ENCODE measurements around the gene LRRC49. TPM values are rescaled to one million over a fixed set of nuclear protein-coding genes. Genes with fewer than 3 reads are reported as not detected.

Gene LRRC49
- total and polyA plus RNA-seq, 11 donors = 13.3 to 123 (median 60.3) TPM

- peak overlapping the region in 11 of 12 donors; percentile 69 to 97 (median 82) for H3K4me3 ChIP-seq
- intact Hi-C loops (cut with DNase I) = no loop called here
- H3K27me3 ChIP-seq = peaks cover 0 to 16% (median 0%) of the 10 kb centered on the region in 9 donors
- DNase-seq (no peak), ATAC-seq (peak in 3 of 4 donors; percentile 2 to 21 (median 4))
- no peaks in the 10 kb centered on the region for H3K9me3 ChIP-seq
- H3K27ac ChIP-seq = peak overlapping the region; percentile 75 to 96 (median 90)
- H3K36me3 ChIP-seq = peaks cover 0 to 18% (median 3%) of the 10 kb centered on the region in 9 donors
- TF ChIP-seq, protein P1, sequence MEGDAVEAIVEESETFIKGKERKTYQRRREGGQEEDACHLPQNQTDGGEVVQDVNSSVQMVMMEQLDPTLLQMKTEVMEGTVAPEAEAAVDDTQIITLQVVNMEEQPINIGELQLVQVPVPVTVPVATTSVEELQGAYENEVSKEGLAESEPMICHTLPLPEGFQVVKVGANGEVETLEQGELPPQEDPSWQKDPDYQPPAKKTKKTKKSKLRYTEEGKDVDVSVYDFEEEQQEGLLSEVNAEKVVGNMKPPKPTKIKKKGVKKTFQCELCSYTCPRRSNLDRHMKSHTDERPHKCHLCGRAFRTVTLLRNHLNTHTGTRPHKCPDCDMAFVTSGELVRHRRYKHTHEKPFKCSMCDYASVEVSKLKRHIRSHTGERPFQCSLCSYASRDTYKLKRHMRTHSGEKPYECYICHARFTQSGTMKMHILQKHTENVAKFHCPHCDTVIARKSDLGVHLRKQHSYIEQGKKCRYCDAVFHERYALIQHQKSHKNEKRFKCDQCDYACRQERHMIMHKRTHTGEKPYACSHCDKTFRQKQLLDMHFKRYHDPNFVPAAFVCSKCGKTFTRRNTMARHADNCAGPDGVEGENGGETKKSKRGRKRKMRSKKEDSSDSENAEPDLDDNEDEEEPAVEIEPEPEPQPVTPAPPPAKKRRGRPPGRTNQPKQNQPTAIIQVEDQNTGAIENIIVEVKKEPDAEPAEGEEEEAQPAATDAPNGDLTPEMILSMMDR (IDR thresholded peaks at IDR 0.05) = peak in 4 of 12 donors; percentile 21 to 38 (median 26)
- no peak for TF ChIP-seq POLR2A (IDR thresholded peaks at IDR 0.05)
- WGBS, 4 donors = 38 to 55% (median 50%) methylated on average over 4 of the region's 4 CpGs
- H3K4me1 ChIP-seq = peaks cover 0 to 62% (median 24%) of the 10 kb centered on the region in 12 donors
Observed at GRCh38 chr15:70854666-70854976, 38.0 kb upstream of the LRRC49 start.

DNA sequence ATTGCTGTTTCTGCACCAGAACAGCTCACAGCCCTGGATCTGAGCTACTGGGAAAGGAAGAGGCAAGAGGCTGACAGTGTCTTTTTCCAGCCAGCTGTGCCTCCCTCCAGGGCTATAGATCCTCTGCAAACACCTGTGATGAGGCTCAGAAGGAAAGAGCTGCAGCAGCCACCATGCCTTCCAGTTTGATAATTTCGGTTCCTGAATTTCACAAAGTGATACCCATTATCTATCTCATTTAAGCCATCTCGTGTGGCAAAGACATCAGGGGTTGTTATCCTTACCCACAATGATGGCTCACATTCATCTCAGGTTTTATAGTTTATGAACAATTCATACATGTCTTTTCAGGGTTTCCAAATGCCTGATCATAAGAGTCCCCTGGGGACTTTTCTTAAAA is 36.9 kb upstream of the LRRC49 start:
- Histone ChIP-seq H3K4me1 (peaks cover 0 to 56% (median 24%) of the 10 kb centered on the region in 12 donors), H3K36me3 (peaks cover 0 to 10% (median 2%) of the 10 kb centered on the region in 9 donors), H3K4me3 (no peak overlapping the region), H3K27me3 (peaks cover 0 to 16% (median 0%) of the 10 kb centered on the region in 9 donors), H3K27ac (peak overlapping the region in 10 of 12 donors; percentile 69 to 96 (median 88)), H3K9me3 (no peaks in the 10 kb centered on the region)
- no peak for ATAC-seq
- 79 to 96% (median 89%) methylated on average over 2 of the region's 2 CpGs for WGBS, 4 donors
- DNase-seq = no peak
- TF ChIP-seq, protein P1 (IDR thresholded peaks at IDR 0.05) = no peak
- no peak for TF ChIP-seq POLR2A (IDR thresholded peaks at IDR 0.05)
- intact Hi-C loops (cut with DNase I) = no loop called here

- peaks cover 0 to 4% (median 0%) of the 10 kb centered on the region in 9 donors for H3K36me3 ChIP-seq
- peak overlapping the region in 1 of 12 donors; percentile 9 for H3K4me3 ChIP-seq
- 60 to 73% (median 68%) methylated on average over 7 of the region's 7 CpGs for WGBS, 4 donors
- intact Hi-C loops (cut with DNase I) = no loop called here
- ATAC-seq = no peak
- H3K27me3 ChIP-seq = peaks cover 0 to 16% (median 0%) of the 10 kb centered on the region in 9 donors
- no peaks in the 10 kb centered on the region for H3K9me3 ChIP-seq
- peak overlapping the region in 11 of 12 donors; percentile 48 to 96 (median 71) for H3K27ac ChIP-seq
- DNase-seq = no peak
- H3K4me1 ChIP-seq = peaks cover 0 to 50% (median 24%) of the 10 kb centered on the region in 12 donors
- TF ChIP-seq, protein P1 (IDR thresholded peaks at IDR 0.05) = no peak
- TF ChIP-seq POLR2A (IDR thresholded peaks at IDR 0.05) = no peak
Observed at GRCh38 chr15:70856177-70856883, 36.3 kb upstream of the LRRC49 start.

GRCh38 chr15:70856884-70857561 is 35.6 kb upstream of the LRRC49 start:
- Histone ChIP-seq H3K27ac (peak overlapping the region in 11 of 12 donors; percentile 48 to 96 (median 71)), H3K27me3 (peaks cover 0 to 16% (median 0%) of the 10 kb centered on the region in 9 donors), H3K4me1 (peaks cover 0 to 44% (median 23%) of the 10 kb centered on the region in 12 donors), H3K4me3 (peak overlapping the region in 1 of 12 donors; percentile 9), H3K9me3 (no peaks in the 10 kb centered on the region), H3K36me3 (no peaks in the 10 kb centered on the region)
- DNase-seq (peak in 4 of 5 donors; percentile 79 to 83 (median 82)), ATAC-seq (peak; percentile 45 to 90 (median 70))
- intact Hi-C loops (cut with DNase I) = no loop called here
- TF ChIP-seq, protein P1 (IDR thresholded peaks at IDR 0.05) = no peak
- TF ChIP-seq POLR2A (IDR thresholded peaks at IDR 0.05) = peak in 1 of 2 donors; percentile 11
- WGBS, 4 donors = 43 to 59% (median 52%) methylated on average over 5 of the region's 5 CpGs

Measured in heart left ventricle (tissue), 16 donors.